Endothelial cell of umbilical vein (primary cell): Measurements from ENCODE around the gene PRMT9. TPM values are rescaled to one million over a fixed set of nuclear protein-coding genes. Genes with fewer than 3 reads are reported as not detected.

ENCODE experiments used
- BruUV-seq: library from RNA; stranded (reverse); fragments of 400-500 nt; replicated peaks from 2 replicates; lab custom pipeline; 2021; lab: Mats Ljungman, UMichigan
- CTCF ChIA-PET: fragments of 300-600, 350-600 bp; sonication (Branson Sonifier 250); formaldehyde crosslinking; loops from one replicate; lab custom pipeline; 2021; ENCODE audit warnings: antibody characterized with exemption, inconsistent platforms; lab: Charles Lee
- POLR2A ChIA-PET: fragments of 300-600, 350-600 bp; sonication (Branson Sonifier 250); formaldehyde crosslinking; loops from one replicate; lab custom pipeline; 2021; ENCODE audit warnings: antibody characterized with exemption, inconsistent platforms; lab: Charles Lee
- DNase-seq: peaks from one replicate; pipeline ENCODE4 v3.0.0-alpha.2; 2011; ENCODE audit warnings: low read depth, low spot score
- FAIRE-seq: peaks from 2 replicates; lab custom pipeline; 2011; peaks lifted over from hg19 to GRCh38; lab: Jason Lieb, UNC
- H2AFZ ChIP-seq: 2 replicates; pipeline ENCODE4 v1.6.0; 2012; ENCODE audit warnings: low read depth, low read length, control low read depth, inconsistent platforms
- H3K27ac ChIP-seq: 2 replicates; pipeline ENCODE4 v1.5.1; 2011; ENCODE audit warnings: low read depth, mild to moderate bottlenecking, control low read depth, low read length, moderate library complexity; ENCODE audit not compliant: insufficient read depth
- H3K27me3 ChIP-seq, 2 experiments: 2 replicates each; pipeline versions ENCODE4 v1.6.0 to v1.6.1; 2011; ENCODE audit warnings: low read length in 2 of 2, mixed read lengths in 1 of 2; ENCODE audit not compliant: control insufficient read depth in 2 of 2, insufficient read depth in 2 of 2
- H3K36me3 ChIP-seq, 2 experiments: 2 replicates in 1 of 2; 3 replicates in 1 of 2; pipeline ENCODE4 v1.5.1; 2011; ENCODE audit warnings: low read length in 2 of 2, mild to moderate bottlenecking in 1 of 2, moderate library complexity in 1 of 2; ENCODE audit not compliant: control insufficient read depth in 2 of 2, insufficient read depth in 2 of 2; ENCODE audit errors: extremely low read depth in 1 of 2
- H3K4me1 ChIP-seq: 3 replicates; pipeline ENCODE4 v1.5.1; 2011; ENCODE audit warnings: mild to moderate bottlenecking, low read length; ENCODE audit not compliant: control insufficient read depth, insufficient read depth; ENCODE audit errors: extremely low read depth
- H3K4me2 ChIP-seq: 2 replicates; pipeline ENCODE4 v1.6.1; 2011; ENCODE audit warnings: low read length, control low read depth, mixed read lengths; ENCODE audit not compliant: insufficient read depth
- H3K4me3 ChIP-seq, 3 experiments: fragments of 200-600 bp in 1 of 3; sonication (generic), shearing (Covaris generic) in 1 of 3; replicated peaks in 1 of 3; 2 replicates each; pipeline ENCODE4 v1.5.1; 2011 to 2016; ENCODE audit warnings: control low read depth in 3 of 3, low read length in 3 of 3, mild to moderate bottlenecking in 2 of 3, inconsistent platforms in 1 of 3, low read depth in 1 of 3, moderate library complexity in 1 of 3; ENCODE audit not compliant: insufficient read depth in 1 of 3
- H3K79me2 ChIP-seq: 2 replicates; pipeline ENCODE4 v1.6.0; 2012; ENCODE audit warnings: low read length, inconsistent platforms; ENCODE audit not compliant: control insufficient read depth, insufficient read depth
- H3K9ac ChIP-seq: replicated peaks from 2 replicates; pipeline ENCODE3; 2011; ENCODE audit warnings: low read length, control low read depth; ENCODE audit not compliant: insufficient read depth; ENCODE audit errors: extremely low read depth
- H3K9me1 ChIP-seq: replicated peaks from 3 replicates; pipeline ENCODE4 v1.6.0; 2011; ENCODE audit warnings: mild to moderate bottlenecking, low read length; ENCODE audit not compliant: control insufficient read depth, insufficient read depth; ENCODE audit errors: extremely low read depth
- H3K9me3 ChIP-seq: replicated peaks from 2 replicates; pipeline ENCODE4 v1.5.1; 2012; ENCODE audit warnings: low read length, inconsistent platforms; ENCODE audit not compliant: control insufficient read depth, insufficient read depth
- H4K20me1 ChIP-seq: replicated peaks from 2 replicates; pipeline ENCODE3; 2011; ENCODE audit warnings: mild to moderate bottlenecking, low read length; ENCODE audit not compliant: control insufficient read depth, insufficient read depth; ENCODE audit errors: extremely low read depth
- EZH2 ChIP-seq: IDR thresholded peaks from 2 replicates; pipeline ENCODE4 v1.6.1; 2012; ENCODE audit warnings: borderline replicate concordance, low read depth, mild to moderate bottlenecking, moderate library complexity, low read length, inconsistent platforms; ENCODE audit not compliant: severe bottlenecking
- FOS ChIP-seq: IDR thresholded peaks from 2 replicates; pipeline ENCODE4 v1.6.1; 2011; ENCODE audit warnings: mild to moderate bottlenecking, low read length, moderate library complexity, borderline replicate concordance; ENCODE audit not compliant: insufficient read depth
- GATA2 ChIP-seq: IDR thresholded peaks from 2 replicates; pipeline ENCODE4 v1.7.0; 2011; ENCODE audit warnings: low read depth, mild to moderate bottlenecking, moderate library complexity, mixed read lengths, low read length; ENCODE audit not compliant: insufficient read length, insufficient read depth
- JUN ChIP-seq: IDR thresholded peaks from 2 replicates; pipeline ENCODE4 v1.6.1; 2011; ENCODE audit warnings: borderline replicate concordance, low read depth; ENCODE audit not compliant: insufficient read length, insufficient read depth
- MYC ChIP-seq: IDR thresholded peaks from one replicate; pipeline ENCODE4 v1.6.1; 2011; ENCODE audit warnings: mild to moderate bottlenecking, low read depth, low read length
- POLR2A ChIP-seq: IDR thresholded peaks from 2 replicates; pipeline ENCODE4 v1.6.1; 2012; ENCODE audit warnings: low read depth, mild to moderate bottlenecking, control low read depth, low read length
- POLR2AphosphoS5 ChIP-seq: IDR thresholded peaks from 2 replicates; pipeline ENCODE4 v1.6.1; 2012; ENCODE audit warnings: low read depth, mild to moderate bottlenecking, control low read depth, low read length, moderate library complexity; ENCODE audit not compliant: insufficient read depth
- dilution Hi-C: fragments of 300-500 bp; cut with MboI; formaldehyde crosslinking; loops from one replicate; pipeline ENCODE4 v1.15.0; 2019; ENCODE audit warnings: low sequenced_read_pairs; ENCODE audit not compliant: extremely low pct_ligation_motif_present
- intact Hi-C: fragments of 100-400 bp; cut with micrococcal nuclease; formaldehyde crosslinking; loops from one replicate; pipeline ENCODE4 v1.10.0; 2022
- polyA plus RNA-seq, 4 experiments: library from polyadenylated mRNA; depleted of rRNA in 3 of 4; stranded (reverse) in 3 of 4; unstranded in 1 of 4; fragments of >200 nt; gene quantifications; 2 replicates each; pipeline versions ENCODE4 v1.2.1 to v1.2.3, GENCODE V29; 2011 to 2012; ENCODE audit warnings: missing spikeins in 1 of 4
- total RNA-seq: library from RNA; stranded (reverse); gene quantifications from 2 replicates; pipeline ENCODE4 v1.2.3, GENCODE V29; 2021
- TF ChIP-seq, protein P1 (sequence below), 2 donors: IDR thresholded peaks; 1 replicate in 1 of 2; 2 replicates in 1 of 2; pipeline ENCODE4 v1.5.1; 2011; ENCODE audit warnings: low read length in 2 of 2, mild to moderate bottlenecking in 2 of 2, moderate library complexity in 2 of 2, control low read depth in 1 of 2, inconsistent platforms in 1 of 2, low read depth in 1 of 2; ENCODE audit not compliant: insufficient read depth in 1 of 2; ENCODE audit errors: extremely low read depth in 1 of 2
- TF ChIP-seq, protein P2 (sequence below): IDR thresholded peaks from 2 replicates; pipeline ENCODE4 v1.6.1; 2011; ENCODE audit not compliant: insufficient read depth, insufficient read length

Gene PRMT9
- total and polyA plus RNA-seq, 2 donors (not counting 3 experiments of a cell fraction or from before 2014, with no cell fraction given) = 3.2 to 9.0 TPM

- no peak overlapping the region for H2AFZ ChIP-seq
- H4K20me1 ChIP-seq = no peaks in the 10 kb centered on the region
- BruUV-seq = no TSS peak
- no peak overlapping the region for H3K27ac ChIP-seq
- CTCF ChIA-PET = interaction anchor here (0.7 to 7.6 kb wide), 5 partner anchors 76 to 1116 kb away, joined by 3 to 146 read pairs (median 9); no protein-coding TSS in a partner anchor
- no peak for DNase-seq
- POLR2A ChIA-PET = no interaction called here
- H3K36me3 ChIP-seq = no peaks in the 10 kb centered on the region
- H3K4me3 ChIP-seq = no peak overlapping the region
- no peaks in the 10 kb centered on the region for H3K79me2 ChIP-seq
- intact Hi-C loops = no loop called here
- H3K4me2 ChIP-seq = no peak overlapping the region
- no peak for FAIRE-seq
- H3K9me3 ChIP-seq = no peaks in the 10 kb centered on the region
- dilution Hi-C loops = no loop called here
- H3K27me3 ChIP-seq = peaks cover 0 to 3% of the 10 kb centered on the region in 2 experiments
- H3K9ac ChIP-seq = no peak overlapping the region
- H3K9me1 ChIP-seq = no peaks in the 10 kb centered on the region
- peaks cover 4% of the 10 kb centered on the region for H3K4me1 ChIP-seq
- no peak for TF ChIP-seq EZH2
- TF ChIP-seq, protein P1, sequence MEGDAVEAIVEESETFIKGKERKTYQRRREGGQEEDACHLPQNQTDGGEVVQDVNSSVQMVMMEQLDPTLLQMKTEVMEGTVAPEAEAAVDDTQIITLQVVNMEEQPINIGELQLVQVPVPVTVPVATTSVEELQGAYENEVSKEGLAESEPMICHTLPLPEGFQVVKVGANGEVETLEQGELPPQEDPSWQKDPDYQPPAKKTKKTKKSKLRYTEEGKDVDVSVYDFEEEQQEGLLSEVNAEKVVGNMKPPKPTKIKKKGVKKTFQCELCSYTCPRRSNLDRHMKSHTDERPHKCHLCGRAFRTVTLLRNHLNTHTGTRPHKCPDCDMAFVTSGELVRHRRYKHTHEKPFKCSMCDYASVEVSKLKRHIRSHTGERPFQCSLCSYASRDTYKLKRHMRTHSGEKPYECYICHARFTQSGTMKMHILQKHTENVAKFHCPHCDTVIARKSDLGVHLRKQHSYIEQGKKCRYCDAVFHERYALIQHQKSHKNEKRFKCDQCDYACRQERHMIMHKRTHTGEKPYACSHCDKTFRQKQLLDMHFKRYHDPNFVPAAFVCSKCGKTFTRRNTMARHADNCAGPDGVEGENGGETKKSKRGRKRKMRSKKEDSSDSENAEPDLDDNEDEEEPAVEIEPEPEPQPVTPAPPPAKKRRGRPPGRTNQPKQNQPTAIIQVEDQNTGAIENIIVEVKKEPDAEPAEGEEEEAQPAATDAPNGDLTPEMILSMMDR (IDR thresholded peaks at IDR 0.05; ENCODE audit: extremely low read depth in 1 of 2, insufficient read depth in 1 of 2, low read depth in 1 of 2, low read length in 2 of 2) = no peak
- TF ChIP-seq, protein P2, sequence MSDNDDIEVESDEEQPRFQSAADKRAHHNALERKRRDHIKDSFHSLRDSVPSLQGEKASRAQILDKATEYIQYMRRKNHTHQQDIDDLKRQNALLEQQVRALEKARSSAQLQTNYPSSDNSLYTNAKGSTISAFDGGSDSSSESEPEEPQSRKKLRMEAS = no peak
- TF ChIP-seq GATA2 = no peak
- no peak for TF ChIP-seq POLR2AphosphoS5
- no peak for TF ChIP-seq POLR2A
- no peak for TF ChIP-seq JUN
- no peak for TF ChIP-seq FOS
- no peak for TF ChIP-seq MYC
Observed at GRCh38 chr4:147594578-147594977, 89.4 kb downstream of the PRMT9 start.
